Smooth muscle cell (in vitro differentiated cells): ENCODE data around the gene FYN. TPM values are rescaled to one million over a fixed set of nuclear protein-coding genes. Genes with fewer than 3 reads are reported as not detected.

Experiments
- DNase-seq: peaks from one replicate; lab custom pipeline; 2025; ENCODE audit not compliant: unreplicated experiment; lab: John Stamatoyannopoulos, UW
- H2AFZ ChIP-seq: fragments of 200-600 bp; sonication (generic); 2 replicates; pipeline ENCODE4 v1.6.0; 2016; ENCODE audit warnings: antibody characterized with exemption, low read depth, mild to moderate bottlenecking
- H3F3A ChIP-seq: fragments of 200-600 bp; sonication (generic); 2 replicates; pipeline ENCODE4 v1.6.0; 2017; ENCODE audit warnings: antibody characterized with exemption, low read depth
- H3K27ac ChIP-seq: fragments of 200-600 bp; sonication (generic); 2 replicates; pipeline ENCODE4 v1.5.1; 2016; ENCODE audit warnings: low read depth, mild to moderate bottlenecking
- H3K27me3 ChIP-seq: fragments of 200-600 bp; sonication (generic); 2 replicates; pipeline ENCODE4 v1.6.1; 2016; ENCODE audit warnings: low read depth, mild to moderate bottlenecking
- H3K36me3 ChIP-seq: fragments of 200-600 bp; sonication (generic); 2 replicates; pipeline ENCODE4 v1.5.1; 2016; ENCODE audit warnings: low read depth
- H3K4me1 ChIP-seq: fragments of 200-600 bp; sonication (generic); 2 replicates; pipeline ENCODE4 v1.5.1; 2016; ENCODE audit warnings: low read depth
- H3K4me2 ChIP-seq: fragments of 200-600 bp; sonication (generic); 2 replicates; pipeline ENCODE4 v1.6.0; 2016; ENCODE audit warnings: mild to moderate bottlenecking
- H3K4me3 ChIP-seq: fragments of 200-600 bp; sonication (generic); 2 replicates; pipeline ENCODE4 v1.5.1; 2016; ENCODE audit warnings: mild to moderate bottlenecking
- H3K79me2 ChIP-seq: fragments of 200-600 bp; sonication (generic); 2 replicates; pipeline ENCODE4 v1.6.0; 2016; ENCODE audit warnings: low read depth, mild to moderate bottlenecking
- H3K9ac ChIP-seq: fragments of 200-600 bp; sonication (generic); 2 replicates; pipeline ENCODE4 v1.6.0; 2016; ENCODE audit warnings: low read depth
- H3K9me3 ChIP-seq: fragments of 200-600 bp; sonication (generic); replicated peaks from 2 replicates; pipeline ENCODE4 v1.5.1; 2016; ENCODE audit warnings: low read depth
- H4K20me1 ChIP-seq: fragments of 200-600 bp; sonication (generic); 2 replicates; pipeline ENCODE4 v1.6.0; 2016; ENCODE audit warnings: low read depth
- WGBS: methylation state at CpG from one replicate; pipeline ENCODE4 v1.1.7; 2016; ENCODE audit warnings: low lambda C conversion rate; 5-methylcytosine and 5-hydroxymethylcytosine counted together
- polyA plus RNA-seq: library from polyadenylated mRNA; unstranded; fragments of >200 nt; fragmentation: Nextera tagmentation; extraction: Ambion mirVana; gene quantifications from 2 replicates; pipeline ENCODE4 v1.2.1, GENCODE V29; 2016
- total RNA-seq: library from RNA; depleted of rRNA; stranded (reverse); fragments of >200 nt; gene quantifications from 2 replicates; pipeline ENCODE4 v1.2.3, GENCODE V29; 2014
- TF ChIP-seq, protein P1 (sequence below): fragments of 200-600 bp; sonication (generic); IDR thresholded peaks from 2 replicates; pipeline ENCODE4 v1.5.1; 2017; ENCODE audit warnings: borderline replicate concordance, mild to moderate bottlenecking, antibody characterized with exemption; ENCODE audit not compliant: insufficient read depth, poor library complexity, severe bottlenecking

Gene FYN
- total and polyA plus RNA-seq, 2 experiments from 2014 or later, result 110 to 138 TPM

DNA sequence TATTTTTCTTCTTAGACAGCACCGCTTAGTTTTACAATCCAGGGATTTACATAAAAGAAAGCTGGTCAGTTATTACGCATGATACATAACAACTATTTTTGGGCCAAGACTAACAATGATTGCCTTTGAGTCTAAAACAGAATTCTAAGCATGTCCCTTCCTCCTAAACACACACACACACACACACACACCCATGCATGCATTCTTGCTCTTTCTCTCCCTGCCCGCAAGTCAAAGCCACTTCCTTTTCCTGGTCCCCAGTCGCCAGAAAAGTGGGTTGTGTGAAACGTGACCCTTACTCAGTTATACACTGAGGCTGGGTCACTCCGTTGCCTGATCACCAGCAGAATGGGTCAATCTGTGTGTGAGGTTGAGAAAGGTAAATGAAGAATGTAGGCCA is 31.4 kb downstream of the FYN start:
- DNase-seq, result no peak
- H3K9ac ChIP-seq, result no peak overlapping the region
- no peak overlapping the region for H3K4me3 ChIP-seq
- H3K27ac ChIP-seq, result peak overlapping the region; percentile 64
- H4K20me1 ChIP-seq, result peaks cover 56% of the 10 kb centered on the region
- no peaks in the 10 kb centered on the region for H3K27me3 ChIP-seq
- no peak overlapping the region for H3K4me2 ChIP-seq
- peaks cover 41% of the 10 kb centered on the region for H3K4me1 ChIP-seq
- 54% methylated on average over 6 of the region's 6 CpGs for WGBS
- H2AFZ ChIP-seq, result no peak overlapping the region
- H3K36me3 ChIP-seq, result no peaks in the 10 kb centered on the region
- peaks cover 48% of the 10 kb centered on the region for H3K79me2 ChIP-seq
- TF ChIP-seq, protein P1, sequence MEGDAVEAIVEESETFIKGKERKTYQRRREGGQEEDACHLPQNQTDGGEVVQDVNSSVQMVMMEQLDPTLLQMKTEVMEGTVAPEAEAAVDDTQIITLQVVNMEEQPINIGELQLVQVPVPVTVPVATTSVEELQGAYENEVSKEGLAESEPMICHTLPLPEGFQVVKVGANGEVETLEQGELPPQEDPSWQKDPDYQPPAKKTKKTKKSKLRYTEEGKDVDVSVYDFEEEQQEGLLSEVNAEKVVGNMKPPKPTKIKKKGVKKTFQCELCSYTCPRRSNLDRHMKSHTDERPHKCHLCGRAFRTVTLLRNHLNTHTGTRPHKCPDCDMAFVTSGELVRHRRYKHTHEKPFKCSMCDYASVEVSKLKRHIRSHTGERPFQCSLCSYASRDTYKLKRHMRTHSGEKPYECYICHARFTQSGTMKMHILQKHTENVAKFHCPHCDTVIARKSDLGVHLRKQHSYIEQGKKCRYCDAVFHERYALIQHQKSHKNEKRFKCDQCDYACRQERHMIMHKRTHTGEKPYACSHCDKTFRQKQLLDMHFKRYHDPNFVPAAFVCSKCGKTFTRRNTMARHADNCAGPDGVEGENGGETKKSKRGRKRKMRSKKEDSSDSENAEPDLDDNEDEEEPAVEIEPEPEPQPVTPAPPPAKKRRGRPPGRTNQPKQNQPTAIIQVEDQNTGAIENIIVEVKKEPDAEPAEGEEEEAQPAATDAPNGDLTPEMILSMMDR, result no peak
- peaks cover 5% of the 10 kb centered on the region for H3F3A ChIP-seq
- H3K9me3 ChIP-seq, result no peaks in the 10 kb centered on the region

DNA sequence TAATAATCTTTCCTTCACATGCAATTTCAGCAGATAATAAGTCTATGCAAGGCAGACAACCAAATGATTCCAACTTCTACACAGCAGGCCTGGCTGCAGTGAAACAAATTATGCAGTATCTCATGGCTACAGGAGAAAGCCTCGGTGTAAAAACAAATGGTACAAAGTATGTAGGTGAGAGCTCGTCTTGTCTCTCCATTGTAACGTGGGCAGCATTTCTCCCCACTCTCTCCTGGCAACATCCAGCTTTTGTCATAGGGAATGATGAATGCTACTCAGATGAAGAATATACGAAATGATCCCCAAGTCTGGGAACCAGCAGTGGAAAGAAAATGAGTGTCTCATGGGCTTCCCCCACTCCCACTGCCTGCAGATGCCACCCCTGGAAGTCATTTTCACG is 32.4 kb downstream of the FYN start:
- peaks cover 48% of the 10 kb centered on the region for H3K79me2 ChIP-seq
- peaks cover 40% of the 10 kb centered on the region for H3K4me1 ChIP-seq
- no peak overlapping the region for H3K4me3 ChIP-seq
- no peaks in the 10 kb centered on the region for H3K27me3 ChIP-seq
- no peak overlapping the region for H3K27ac ChIP-seq
- peaks cover 5% of the 10 kb centered on the region for H3F3A ChIP-seq
- TF ChIP-seq, protein P1, result no peak
- no peak overlapping the region for H2AFZ ChIP-seq
- no peaks in the 10 kb centered on the region for H3K36me3 ChIP-seq
- H3K4me2 ChIP-seq, result no peak overlapping the region
- no peak for DNase-seq
- no peaks in the 10 kb centered on the region for H3K9me3 ChIP-seq
- H4K20me1 ChIP-seq, result peaks cover 46% of the 10 kb centered on the region
- H3K9ac ChIP-seq, result no peak overlapping the region
- 94% methylated on average over 5 of the region's 5 CpGs for WGBS

DNA sequence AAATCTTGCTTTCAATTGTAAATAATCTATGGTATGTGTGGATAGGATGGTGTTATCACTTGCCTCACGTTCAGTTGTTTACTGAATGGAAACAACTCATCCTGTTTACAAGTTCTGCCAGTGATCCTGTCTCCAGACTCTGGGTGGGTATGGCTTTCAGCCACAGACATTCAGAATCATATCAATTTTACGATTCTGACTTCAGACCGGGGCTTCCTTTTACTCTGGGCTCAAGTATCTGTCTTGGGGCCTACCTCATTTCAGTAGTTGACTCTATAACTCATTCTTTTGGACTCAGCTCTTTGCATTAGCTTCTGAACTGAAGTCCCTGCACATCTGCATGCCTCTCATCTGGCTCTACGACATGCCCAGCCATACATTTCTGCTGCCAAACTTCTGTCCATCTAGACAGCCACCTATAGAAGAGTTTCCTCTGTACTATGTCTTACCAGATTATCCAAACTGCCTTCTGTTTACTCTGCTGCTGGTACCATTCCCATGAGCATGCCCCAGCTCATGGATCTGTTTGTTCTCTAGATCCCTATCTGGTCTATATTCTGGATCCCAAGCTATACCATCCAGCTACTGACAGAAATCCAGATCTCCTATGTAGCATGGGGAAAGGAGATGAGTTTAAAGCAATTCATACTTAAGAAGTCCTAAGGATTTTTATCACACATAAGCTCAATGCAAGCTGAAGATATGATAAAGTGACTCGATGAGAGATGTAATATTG is 34.3 kb downstream of the FYN start:
- no peak overlapping the region for H3K4me3 ChIP-seq
- 28% methylated on average over 5 of the region's 5 CpGs for WGBS
- H3K9ac ChIP-seq, result no peak overlapping the region
- H4K20me1 ChIP-seq, result peaks cover 40% of the 10 kb centered on the region
- no peaks in the 10 kb centered on the region for H3K9me3 ChIP-seq
- no peak overlapping the region for H3K27ac ChIP-seq
- no peaks in the 10 kb centered on the region for H3K27me3 ChIP-seq
- peak overlapping the region; percentile 21 for H3K4me2 ChIP-seq
- DNase-seq, result no peak
- H3K79me2 ChIP-seq, result peaks cover 57% of the 10 kb centered on the region
- H3F3A ChIP-seq, result peaks cover 5% of the 10 kb centered on the region
- H3K4me1 ChIP-seq, result peaks cover 21% of the 10 kb centered on the region
- TF ChIP-seq, protein P1, result no peak
- H3K36me3 ChIP-seq, result no peaks in the 10 kb centered on the region
- H2AFZ ChIP-seq, result no peak overlapping the region
